NCI-H446 (cell line): ENCODE measurements around the gene NAB2.
A peak's percentile ranks its signal among the peaks of the same experiment; 100 is the strongest.

Experiments used
- DNase-seq, 2 experiments: peaks; one replicate each; lab custom pipeline; 2025; lab: John Stamatoyannopoulos, UW

NAB2 gene

DNA sequence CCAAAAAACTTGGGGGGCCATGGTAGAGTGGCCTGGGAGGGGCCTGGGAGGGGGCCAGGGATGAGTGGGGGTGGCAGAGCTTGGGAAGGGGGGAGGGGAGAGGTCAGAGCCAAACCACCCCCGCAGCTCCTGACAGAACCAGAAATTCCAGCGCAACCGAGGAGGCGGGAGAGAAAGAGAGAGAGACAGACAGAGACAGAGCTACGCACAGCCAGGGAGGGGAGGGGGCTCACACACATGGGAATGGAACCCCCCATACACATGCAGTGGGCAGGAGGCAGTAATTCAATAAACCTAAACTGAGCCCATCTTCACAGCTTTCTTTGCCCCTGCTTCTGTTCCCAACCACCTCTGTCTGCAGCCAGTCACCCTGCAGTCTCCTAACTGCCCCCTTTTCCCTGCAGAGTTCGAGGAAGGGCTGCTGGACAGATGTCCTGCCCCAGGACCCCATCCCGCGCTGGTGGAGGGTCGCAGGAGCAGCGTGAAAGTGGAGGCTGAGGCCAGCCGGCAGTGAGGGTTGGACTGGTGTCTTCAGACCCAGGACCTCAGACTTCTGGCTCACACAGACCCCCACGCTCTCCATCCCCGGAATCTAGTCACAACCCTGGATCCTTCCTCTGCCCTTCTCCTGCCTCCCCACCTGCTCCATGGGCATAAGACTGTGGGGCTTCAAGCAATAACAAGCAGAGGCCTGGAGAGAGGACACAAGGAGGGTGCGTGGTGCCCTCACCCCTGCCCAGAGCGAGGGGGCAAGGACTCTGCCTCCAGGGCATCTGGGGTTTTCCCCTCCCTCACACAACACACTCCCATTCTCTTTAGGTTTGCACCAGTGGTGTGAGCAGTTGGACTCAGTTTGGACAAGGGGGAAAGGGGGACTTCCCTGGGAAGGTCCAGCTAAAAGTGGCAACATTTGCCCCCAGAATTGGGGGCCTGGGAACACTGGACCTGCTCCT lies 5.6 kb downstream of the NAB2 start:
- DNase-seq, result no peak

DNA sequence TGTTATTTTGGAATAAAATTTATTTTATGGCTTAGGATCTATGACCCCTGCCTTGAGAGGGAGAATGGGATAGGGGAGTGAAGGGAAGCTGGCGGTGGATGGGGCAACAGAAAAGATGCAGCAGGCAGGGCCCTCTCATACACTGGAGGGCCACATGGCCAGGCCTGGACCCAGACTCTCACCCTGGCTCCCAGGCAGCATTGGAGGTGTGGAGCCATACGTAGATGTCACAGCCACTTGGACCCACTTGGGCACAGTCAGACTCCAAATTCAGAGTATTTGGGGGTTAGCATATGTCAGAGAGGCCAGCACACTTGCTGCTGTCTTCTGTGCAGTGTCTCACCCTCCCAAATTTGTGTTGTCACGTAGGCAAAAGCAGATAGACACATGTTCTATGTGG lies 6.5 kb downstream of the NAB2 start:
- DNase-seq, result no peak

DNA sequence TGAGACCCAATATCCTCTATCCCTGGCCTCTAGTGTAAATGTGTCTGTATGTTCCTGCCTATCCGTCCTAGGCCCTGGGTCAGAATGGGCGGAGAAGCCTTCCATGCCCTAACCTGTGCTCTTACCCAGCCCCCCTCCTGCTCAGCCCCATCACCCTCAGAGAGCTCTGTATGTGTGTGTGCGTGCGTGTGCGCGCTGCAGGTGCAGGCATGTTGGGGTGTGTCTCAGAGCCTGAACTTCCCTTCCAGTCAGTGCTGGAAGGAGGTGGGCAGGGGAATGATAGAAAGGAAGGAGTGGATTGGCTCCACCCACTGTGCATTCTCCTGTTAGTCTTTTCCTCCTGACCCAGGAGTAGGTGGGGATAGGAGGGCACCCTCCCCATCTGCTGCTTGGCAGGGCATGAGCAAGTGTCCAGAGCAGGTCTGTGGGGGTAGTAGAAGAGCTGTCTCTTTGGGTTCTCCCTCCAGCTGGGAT lies 7.2 kb downstream of the NAB2 start:
- DNase-seq, result no peak

DNA sequence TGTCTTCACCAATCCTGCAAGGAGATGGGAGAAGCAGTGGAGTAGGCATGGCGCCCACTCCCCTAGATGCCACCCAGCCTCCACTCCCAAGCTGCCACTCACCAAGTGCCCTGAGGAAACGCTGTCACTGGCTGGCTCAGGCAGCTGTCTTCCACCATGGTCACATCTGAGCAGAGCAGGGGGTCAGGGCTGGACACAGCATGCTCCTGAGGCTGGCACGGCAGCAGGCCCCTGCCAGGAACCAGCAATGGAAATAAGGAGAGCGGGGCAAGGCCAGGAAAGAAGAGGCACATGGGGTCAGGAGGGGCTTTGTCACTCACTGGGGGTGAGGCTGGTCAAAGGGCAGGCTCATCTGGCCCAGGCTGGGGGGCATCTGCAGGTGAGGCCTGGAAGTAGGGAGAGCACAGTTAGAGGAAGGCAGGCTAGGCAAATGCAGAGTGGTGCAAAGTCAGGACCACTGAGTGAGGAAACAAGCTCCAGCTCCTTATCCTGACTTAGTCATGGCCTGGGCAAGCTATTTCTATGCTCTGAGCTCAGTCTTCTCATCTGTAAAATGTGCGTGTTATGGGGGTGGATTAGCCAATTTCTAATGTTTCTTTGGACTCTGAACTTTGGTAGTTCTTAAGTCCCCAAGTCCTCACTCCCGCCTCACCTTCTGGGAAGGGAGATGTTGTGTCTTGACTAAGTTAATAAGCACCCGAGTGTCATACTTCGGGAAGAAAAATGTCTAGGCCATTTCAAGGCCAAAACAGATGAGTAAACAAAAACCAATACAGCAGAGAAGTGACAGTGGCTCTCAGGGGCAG lies 8.0 kb downstream of the NAB2 start:
- no peak for DNase-seq

DNA sequence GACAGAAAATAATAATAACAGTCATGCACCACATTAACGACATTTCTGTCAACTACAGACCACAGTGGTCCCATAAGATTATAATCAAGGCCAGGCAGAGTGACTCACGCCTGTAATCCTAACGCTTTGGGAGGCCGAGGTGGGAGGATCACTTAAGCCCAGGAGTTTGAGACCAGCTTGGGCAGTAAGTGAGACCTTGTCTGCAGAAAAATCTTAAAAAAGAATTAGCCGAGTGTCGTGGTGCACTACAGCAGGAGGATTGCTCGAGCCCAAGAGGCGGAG lies 8.6 kb downstream of the NAB2 start:
- DNase-seq, result no peak

DNA sequence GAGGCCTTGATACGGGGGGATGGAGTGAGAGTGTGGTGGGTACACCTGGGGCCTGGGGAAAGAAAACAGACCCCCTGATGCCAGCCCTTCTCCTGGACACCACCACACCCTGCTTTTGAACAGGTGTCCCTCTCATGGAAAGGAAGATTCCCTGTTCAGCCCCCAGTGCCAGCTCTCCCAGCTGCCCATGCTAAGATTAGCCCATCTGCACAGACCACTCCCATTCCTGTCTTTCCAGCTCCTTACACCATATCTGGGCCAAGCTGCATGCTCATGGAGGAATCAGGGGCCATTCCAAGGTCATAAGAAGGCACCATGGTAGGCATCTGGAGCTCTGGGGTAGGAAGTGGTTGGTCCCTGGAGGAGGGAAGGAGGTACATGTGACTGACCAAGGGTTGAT lies 9.6 kb downstream of the NAB2 start:
- no peak for DNase-seq

DNA sequence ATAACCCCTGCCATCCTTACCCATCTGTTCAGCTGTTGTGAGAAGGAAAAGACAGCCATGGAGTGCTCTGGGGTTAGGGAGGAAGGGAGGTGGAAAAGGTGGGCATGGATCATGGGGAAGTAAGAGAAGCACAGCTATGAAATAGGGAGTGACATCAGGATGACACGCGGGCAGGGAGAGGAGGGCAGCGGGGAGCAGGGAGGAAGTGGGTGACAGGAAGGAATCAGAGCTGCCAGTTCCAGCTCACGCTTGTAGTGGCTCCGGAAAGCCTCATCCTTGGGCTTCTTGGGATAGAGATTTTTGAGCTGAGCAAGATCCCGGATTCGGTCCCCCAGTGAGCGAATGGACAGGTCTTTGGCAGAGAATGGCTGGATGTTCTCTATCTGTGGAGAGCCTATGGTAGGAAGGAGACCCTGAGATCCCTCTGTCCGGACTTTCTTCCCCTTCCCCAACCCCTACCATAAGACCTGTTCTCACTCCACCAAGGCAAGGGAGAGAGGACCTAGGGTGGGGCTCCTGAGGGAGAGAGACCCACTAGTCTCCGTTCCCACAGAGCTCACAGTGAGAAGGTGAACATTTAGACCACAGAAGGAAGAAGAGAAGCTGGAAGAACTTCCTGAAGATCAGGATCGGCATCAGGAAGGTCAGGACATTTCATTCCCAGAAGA lies 10.3 kb downstream of the NAB2 start:
- DNase-seq, result no peak

DNA sequence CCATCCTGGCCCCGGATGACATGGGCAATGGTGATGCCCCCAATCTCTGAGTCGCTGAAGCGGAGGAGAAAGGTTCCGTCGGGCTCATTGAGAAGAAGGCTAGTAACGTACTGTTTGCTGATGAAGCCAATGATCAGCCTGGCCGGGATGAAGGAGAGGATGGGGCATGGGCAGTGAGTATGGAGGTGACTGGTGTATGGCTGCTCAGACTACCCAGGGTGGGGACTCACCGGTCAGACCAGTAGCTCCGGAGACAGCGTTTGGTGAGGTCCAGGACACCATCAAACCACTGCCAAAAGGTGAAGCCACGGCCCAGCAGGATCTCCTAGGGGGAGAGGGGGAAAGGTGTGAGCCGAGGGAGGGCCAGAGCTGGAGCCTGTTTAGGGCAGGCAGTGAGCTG lies 10.9 kb downstream of the NAB2 start:
- no peak for DNase-seq

DNA sequence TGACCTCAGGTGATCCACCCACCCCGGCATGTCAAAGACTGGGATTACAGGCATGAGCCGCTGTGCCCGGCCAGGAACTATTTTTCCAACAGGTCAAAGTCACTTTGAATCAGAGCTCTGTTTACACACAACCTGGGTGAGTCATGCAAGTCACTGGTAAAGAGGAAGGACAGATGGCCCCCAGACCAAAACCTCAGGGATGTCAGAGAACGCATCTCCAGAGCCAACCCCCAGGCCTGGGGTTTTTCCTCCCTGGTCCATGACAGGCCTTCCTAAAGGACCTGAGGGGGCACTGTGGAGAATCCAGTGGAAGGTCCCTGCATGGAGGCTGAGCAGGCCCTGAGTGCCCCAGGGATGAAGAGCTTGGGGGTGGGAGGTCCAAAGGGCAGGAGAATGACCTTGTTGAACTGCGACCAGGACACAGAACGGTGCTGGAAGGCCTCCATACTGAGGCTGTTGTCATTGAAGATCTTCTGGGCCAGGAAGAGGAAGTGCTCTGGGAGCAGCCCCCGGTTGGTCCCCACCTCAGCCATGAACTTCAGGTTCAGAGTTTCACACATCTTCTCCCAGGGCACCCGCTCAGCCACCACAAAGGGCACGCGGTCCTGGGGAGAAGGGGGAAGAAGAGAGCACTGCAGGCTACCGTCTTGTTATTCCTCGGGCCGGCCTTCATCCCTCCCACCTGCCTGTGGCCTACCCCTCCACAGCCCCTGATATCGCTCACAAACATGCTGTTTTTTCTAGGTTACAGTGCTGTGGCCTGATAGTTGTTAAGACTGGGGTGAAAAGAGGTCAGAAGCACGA lies 13.2 kb downstream of the NAB2 start:
- DNase-seq, result no peak

DNA sequence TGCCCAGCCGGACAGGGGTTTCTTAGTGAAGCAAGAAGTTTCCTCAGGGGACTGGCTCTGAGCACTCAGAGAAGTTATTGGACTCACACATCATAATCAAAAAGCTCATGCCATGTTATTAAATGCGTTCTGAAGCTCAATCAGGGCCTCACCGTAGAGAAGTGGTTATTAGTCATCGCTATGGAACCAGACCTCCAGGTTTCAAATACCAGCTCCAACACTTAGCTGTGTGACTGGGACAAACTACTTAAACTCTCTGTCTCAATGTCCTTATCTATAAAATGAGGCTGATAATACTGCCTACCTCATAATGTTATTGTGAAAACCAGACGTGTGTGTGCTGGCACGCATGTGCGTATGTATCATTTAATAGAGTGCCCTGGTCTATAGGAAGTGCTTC lies 14.9 kb downstream of the NAB2 start:
- DNase-seq, result no peak

DNA sequence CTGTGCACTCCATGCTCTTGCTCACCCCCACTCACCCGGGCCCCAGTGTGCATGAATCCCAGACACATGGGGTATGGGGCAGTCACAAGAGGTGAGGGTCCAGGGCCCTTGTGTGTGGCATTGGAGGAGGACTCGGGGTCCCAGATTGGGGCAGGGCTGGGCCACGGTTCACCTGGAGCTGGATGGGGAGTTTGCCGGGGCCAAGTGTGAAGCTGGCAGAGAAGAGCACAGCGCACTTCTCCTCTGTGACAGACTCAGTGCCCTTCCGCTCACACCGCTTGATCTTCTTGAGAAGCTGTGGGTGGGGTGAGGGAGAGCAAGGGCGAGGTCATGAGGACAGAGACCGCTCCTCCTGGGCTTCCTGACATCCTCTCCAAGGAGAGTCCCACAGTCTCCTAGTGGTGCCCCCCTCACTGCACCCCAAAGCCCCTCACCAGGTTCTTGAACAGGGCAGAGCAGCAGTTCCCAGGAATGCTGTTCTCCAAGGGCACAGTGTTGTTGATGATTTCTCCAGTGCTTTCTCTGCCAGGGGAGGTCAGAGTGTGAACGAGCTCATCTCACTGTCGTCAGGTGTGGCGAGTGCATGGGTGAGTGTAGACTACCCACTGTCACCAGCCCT lies 15.5 kb downstream of the NAB2 start:
- no peak for DNase-seq

DNA sequence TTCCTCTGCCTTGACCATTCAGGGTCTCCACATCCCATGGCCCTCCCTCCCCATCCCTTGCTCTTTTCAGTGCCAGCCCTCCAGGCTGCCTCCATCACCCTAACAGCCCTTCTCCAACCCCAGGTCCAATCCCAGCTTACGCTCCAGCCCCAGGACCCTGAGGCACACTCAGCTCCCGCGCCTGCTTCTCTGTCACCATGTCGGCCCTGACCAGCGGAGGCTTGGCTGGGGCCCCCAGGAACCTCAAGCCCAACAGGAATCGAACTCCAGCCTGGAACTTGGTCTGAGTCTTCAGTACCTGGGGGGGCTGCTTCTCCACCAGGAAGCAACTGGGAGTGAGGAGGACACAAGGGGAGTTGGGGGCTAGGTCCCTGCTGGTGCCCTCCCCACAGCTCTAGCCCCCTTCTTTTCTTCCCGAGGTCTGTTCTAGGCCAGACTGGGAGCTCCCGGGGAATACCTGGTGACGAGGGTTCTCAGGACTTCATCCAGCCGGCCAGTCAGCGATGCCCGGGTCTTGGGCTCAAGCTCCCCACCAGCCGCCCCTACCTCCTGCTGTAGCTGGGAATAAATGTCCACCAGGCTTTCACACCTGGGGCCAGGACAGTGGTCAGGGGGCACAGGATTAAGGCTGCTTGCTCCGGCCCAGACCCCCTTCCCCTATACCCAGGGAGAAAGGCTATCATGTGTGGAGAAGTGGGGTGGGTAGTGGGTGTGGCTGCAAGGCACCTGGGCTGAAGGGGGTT lies 16.3 kb downstream of the NAB2 start:
- DNase-seq, result no peak

DNA sequence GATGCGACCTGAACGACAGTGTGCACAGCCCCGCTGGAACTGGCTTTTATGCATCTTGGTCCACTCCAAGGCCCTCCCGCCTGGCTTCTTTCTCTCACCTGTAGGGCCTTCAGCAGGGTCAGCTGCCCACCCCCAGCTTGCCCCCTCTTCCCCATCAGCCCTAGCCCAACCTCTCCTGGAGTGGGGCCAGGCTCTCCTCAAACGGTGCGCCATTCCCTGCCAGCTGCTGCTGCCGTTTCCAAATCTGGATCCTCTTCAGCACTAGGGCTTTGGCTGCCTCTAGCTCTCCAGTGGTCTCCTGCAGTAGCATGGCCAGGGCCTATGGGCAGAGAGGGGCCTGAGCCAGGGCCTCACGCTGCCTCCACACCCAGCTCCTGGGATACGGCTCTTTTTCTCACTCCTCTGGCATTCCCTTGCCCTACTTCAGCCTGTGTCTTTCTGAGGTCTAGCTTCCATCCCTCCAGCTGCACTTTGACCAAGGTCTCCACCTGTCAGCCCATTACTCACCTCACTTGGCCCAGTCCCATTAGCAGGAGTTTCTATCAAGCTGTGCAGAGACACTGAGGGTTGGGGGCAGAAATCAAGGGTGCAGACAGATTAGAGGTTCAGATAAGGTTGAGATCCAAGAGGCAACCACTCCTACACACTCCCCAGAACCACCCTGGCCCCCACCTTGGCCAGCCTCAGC lies 17.3 kb downstream of the NAB2 start:
- peak in 1 of 2 experiments; percentile 11 for DNase-seq

DNA sequence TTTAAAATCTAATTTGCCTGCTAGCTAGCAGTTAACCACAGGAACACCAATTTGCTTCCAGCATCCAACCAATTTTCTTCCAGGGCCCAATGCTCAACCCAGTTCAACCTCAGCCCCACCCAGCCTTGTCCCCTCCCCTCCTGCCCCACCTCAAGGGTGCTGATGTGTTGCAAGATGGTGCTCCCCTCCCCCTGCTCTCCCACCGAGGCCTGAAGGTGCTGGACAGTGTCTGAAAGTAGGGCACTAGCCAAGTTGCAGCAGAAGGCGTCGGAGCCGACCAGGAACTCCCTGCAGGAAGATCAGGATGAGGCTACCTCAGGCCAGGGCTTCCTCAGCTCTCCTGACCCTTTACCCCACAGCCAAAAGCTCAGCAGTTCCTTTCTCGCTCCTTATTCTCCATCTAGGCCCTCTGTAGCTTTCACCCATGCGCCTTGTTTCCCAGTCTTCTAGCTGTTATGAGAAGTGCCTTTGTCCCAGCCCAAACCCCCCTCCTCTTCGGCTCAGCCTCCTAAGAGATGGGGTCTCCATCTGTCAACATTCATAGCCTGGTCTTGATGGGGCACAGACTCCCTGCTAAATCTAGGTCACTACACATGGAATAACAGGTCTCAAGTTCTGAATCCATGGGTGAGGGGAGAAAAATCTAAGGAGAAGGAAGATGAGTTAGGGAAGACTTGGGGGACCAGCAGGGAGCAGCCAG lies 18.7 kb downstream of the NAB2 start:
- DNase-seq, result no peak

DNA sequence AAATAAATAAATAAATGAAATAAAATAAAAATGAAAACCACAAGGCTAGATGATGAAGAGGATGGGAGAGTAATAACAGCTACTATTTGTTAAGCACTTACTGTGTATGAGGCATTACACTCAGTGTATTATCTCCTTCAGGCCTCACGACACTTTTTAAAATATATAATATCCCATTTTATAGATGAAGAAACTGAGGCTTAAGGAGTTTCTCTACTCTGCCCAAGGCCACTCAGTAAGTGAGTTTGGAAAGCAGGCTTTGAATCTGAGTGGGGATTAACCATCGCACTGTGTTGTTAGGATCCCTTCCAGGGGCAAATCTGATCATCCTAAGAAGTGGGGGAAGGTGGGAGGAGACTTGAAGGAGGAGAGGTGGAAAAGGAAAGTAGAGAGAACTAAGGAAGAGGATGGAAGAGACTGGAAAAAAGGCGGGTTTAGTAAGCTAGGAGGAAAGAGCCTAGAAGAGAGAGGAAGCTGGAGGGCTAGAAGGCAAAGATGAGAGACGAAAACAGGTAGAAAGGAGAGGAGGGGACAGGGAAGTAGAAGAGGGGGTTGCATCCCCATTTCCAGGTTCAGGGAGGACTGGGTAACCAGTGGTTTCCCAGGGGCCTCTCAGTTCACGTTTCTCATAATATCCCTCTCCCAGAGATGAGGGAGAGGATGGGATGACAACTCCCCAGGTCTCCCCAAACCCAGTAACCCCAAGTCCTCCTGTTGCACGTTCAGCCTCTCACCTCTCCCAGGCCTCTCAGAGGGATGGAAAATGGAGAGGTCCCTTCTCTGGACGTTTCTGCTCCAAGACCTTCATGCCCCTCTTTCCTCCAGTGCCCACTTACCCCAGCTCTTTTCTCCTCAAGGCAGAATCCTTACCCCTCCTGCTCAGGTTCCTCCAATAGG lies 20.5 kb downstream of the NAB2 start:
- DNase-seq, result no peak

DNA sequence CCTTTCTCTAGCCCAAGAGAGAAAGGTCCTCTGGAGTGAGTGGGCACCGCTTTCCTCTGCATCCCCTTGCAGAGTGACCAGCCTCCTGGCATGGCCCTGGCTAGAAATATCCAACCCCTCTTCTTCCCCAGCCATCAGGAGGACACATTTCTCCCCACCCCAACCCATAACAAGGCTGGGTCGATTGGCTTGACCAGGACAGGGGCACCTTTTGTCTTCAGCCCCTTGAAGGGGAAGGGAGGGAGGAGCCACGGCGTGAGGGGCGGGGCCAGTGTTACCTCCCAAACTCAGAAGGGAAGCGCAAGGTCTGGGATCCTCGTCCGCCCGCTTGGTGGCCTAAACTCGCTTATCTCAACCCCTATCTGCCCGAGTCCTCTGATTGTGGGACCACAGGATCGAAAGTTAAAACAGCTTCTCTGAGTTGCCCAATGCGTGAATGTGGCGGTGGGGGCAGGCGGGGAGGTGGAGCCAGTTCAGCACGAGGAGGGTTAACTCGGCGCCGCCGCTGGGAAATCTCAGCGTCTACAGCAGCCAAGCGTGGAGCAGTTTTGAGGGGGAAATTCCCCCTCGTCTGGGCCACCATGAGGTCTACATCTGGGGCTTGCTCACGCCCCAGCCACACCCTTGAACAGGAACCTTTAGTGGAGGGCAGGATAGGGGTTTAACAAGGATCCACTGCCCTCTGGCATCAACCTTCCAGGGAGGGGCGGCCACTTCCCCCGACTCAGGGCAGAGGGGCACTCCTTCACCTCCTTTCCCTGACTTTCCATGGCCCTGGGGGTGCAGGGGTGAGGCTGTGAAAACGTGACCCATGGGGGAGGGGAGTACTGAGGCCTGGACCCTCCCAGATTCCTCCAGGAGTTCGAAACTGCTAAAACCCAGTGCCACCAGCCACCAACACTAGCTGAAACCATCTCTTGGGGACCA lies 21.5 kb downstream of the NAB2 start:
- no peak for DNase-seq

DNA sequence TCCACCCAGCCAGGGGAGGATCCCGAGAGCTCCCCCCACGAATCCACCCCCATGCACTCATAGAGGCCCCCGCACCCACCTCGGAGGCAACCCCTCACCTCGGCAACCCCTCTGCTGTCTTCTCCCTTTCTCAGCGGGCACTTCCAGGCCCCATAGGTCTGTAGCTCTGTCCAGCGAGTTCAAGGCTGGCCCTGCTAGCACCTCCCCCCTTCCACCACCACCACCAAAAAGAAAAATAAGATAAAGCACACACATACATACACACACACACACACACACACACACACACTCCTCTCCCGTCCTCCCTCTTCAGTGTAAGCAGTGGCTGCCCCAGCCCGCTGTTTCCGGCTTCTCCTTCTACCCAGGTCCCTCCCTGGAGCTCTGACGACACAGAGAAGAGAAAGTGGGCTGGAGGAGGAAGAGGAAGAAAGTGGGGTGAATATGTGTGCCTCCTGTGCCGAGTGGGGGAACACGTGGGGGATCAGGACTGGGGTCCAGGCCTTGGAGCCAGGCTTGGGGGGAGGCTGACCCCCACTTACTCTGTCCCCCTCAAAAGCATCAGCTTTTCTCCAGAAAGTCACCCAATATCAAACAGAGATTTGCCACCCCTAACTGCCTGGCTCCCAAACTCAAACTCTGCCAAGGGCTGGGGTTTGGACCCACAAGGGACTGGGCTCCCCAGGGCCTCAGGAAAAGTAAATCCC lies 22.3 kb downstream of the NAB2 start, which contains the start of gene STAT6:
Gene STAT6 (minus strand): TSS at position 332 of the 704 bp plus-strand sequence. CDS start 3,084 bp downstream, outside the sequence.
- DNase-seq, result no peak
